DOHH2 (cell line): ENCODE results near the gene SYNE4.

ENCODE experiments used
- H3F3A ChIP-seq: fragments of 200-600 bp; sonication (generic), shearing (Covaris generic); 2 replicates; pipeline ENCODE4 v1.6.0; 2016; ENCODE audit warnings: antibody characterized with exemption, mild to moderate bottlenecking; ENCODE audit not compliant: control insufficient read depth, insufficient read depth
- H3K27ac ChIP-seq: fragments of 200-600 bp; sonication (generic); 2 replicates; pipeline ENCODE4 v1.5.1; 2014; ENCODE audit warnings: low read depth, mild to moderate bottlenecking, low read length, moderate library complexity
- H3K27me3 ChIP-seq: fragments of 200-600 bp; sonication (generic); 2 replicates; pipeline ENCODE4 v1.6.1; 2014; ENCODE audit warnings: mild to moderate bottlenecking, low read length, mixed read lengths; ENCODE audit not compliant: control insufficient read depth
- H3K36me3 ChIP-seq: fragments of 200-600 bp; sonication (generic); 2 replicates; pipeline ENCODE4 v1.6.1; 2014; ENCODE audit warnings: mild to moderate bottlenecking, low read length, moderate library complexity, mixed read lengths; ENCODE audit not compliant: control insufficient read depth
- H3K4me1 ChIP-seq: fragments of 200-600 bp; sonication (generic); 2 replicates; pipeline ENCODE4 v1.6.1; 2014; ENCODE audit warnings: mild to moderate bottlenecking, low read length, mixed read lengths; ENCODE audit not compliant: control insufficient read depth
- H3K4me2 ChIP-seq: fragments of 200-600 bp; sonication (generic); 2 replicates; pipeline ENCODE4 v1.6.0; 2014; ENCODE audit warnings: mild to moderate bottlenecking, low read length, moderate library complexity
- H3K4me3 ChIP-seq: fragments of 200-600 bp; sonication (generic); 2 replicates; pipeline ENCODE4 v1.5.1; 2014; ENCODE audit warnings: mild to moderate bottlenecking, low read length, mixed read lengths
- H3K79me2 ChIP-seq: fragments of 200-600 bp; sonication (generic); 2 replicates; pipeline ENCODE4 v1.6.1; 2014; ENCODE audit warnings: mild to moderate bottlenecking, low read length, mixed read lengths; ENCODE audit not compliant: control insufficient read depth
- H3K9me2 ChIP-seq: fragments of 200-600 bp; sonication (generic); replicated peaks from 2 replicates; pipeline ENCODE4 v1.6.1; 2014; ENCODE audit warnings: mild to moderate bottlenecking, low read length, mixed read lengths; ENCODE audit not compliant: control insufficient read depth
- H3K9me3 ChIP-seq: fragments of 200-600 bp; sonication (generic); 2 replicates; pipeline ENCODE4 v1.6.1; 2014; ENCODE audit warnings: antibody characterized with exemption, low read length, mixed read lengths; ENCODE audit not compliant: control insufficient read depth, insufficient read depth
- H4K20me1 ChIP-seq: fragments of 200-600 bp; sonication (generic); 2 replicates; pipeline ENCODE4 v1.6.0; 2014; ENCODE audit warnings: low read depth, mild to moderate bottlenecking, antibody characterized with exemption, low read length, moderate library complexity; ENCODE audit not compliant: control insufficient read depth, insufficient read depth
- CTCF ChIP-seq: fragments of 200-600 bp; sonication (generic); IDR thresholded peaks from one replicate; pipeline ENCODE4 v1.5.1; 2014; ENCODE audit warnings: antibody characterized with exemption, mild to moderate bottlenecking, low read depth, low read length; ENCODE audit not compliant: poor library complexity, severe bottlenecking
- EZH2phosphoT487 ChIP-seq: fragments of 200-600 bp; sonication (generic); IDR thresholded peaks from 2 replicates; pipeline ENCODE4 v1.6.1; 2017; ENCODE audit warnings: borderline replicate concordance, mild to moderate bottlenecking, antibody characterized with exemption, low read length, moderate library complexity, mixed read lengths

Gene SYNE4

GRCh38 chr19:35975608-35976214 lies 32.9 kb downstream of the SYNE4 start:
- Histone ChIP-seq H3K9me2 (no peaks in the 10 kb centered on the region), H3K4me3 (no peak overlapping the region), H3K27me3 (no peaks in the 10 kb centered on the region), H3K36me3 (no peaks in the 10 kb centered on the region), H3F3A (no peaks in the 10 kb centered on the region), H3K27ac (no peak overlapping the region), H4K20me1 (no peaks in the 10 kb centered on the region), H3K9me3 (no peaks in the 10 kb centered on the region), H3K79me2 (no peaks in the 10 kb centered on the region), H3K4me2 (no peak overlapping the region), H3K4me1 (no peaks in the 10 kb centered on the region)
- TF ChIP-seq EZH2phosphoT487 (no peak), CTCF (no peak)

GRCh38 chr19:35973487-35973886 lies 35.1 kb downstream of the SYNE4 start:
- H3K27ac ChIP-seq, result no peak overlapping the region
- no peak overlapping the region for H3K4me3 ChIP-seq
- TF ChIP-seq EZH2phosphoT487, result no peak
- TF ChIP-seq CTCF, result no peak
- H3K9me2 ChIP-seq, result no peaks in the 10 kb centered on the region
- no peak overlapping the region for H3K4me2 ChIP-seq
- no peaks in the 10 kb centered on the region for H3K79me2 ChIP-seq
- no peaks in the 10 kb centered on the region for H3K9me3 ChIP-seq
- no peaks in the 10 kb centered on the region for H4K20me1 ChIP-seq
- H3K36me3 ChIP-seq, result no peaks in the 10 kb centered on the region
- H3K27me3 ChIP-seq, result no peaks in the 10 kb centered on the region
- H3K4me1 ChIP-seq, result no peaks in the 10 kb centered on the region
- no peaks in the 10 kb centered on the region for H3F3A ChIP-seq

GRCh38 chr19:35966771-35967170 lies 41.8 kb downstream of the SYNE4 start:
- Histone ChIP-seq H3K36me3 (no peaks in the 10 kb centered on the region), H3K4me1 (no peaks in the 10 kb centered on the region), H3F3A (no peaks in the 10 kb centered on the region; the same call in 1 of the 2 replicates), H3K27me3 (no peaks in the 10 kb centered on the region), H3K9me2 (no peaks in the 10 kb centered on the region), H3K9me3 (no peaks in the 10 kb centered on the region), H3K4me2 (no peak overlapping the region), H3K27ac (no peak overlapping the region), H3K79me2 (no peaks in the 10 kb centered on the region), H3K4me3 (no peak overlapping the region), H4K20me1 (no peaks in the 10 kb centered on the region)
- TF ChIP-seq CTCF (no peak), EZH2phosphoT487 (no peak)
